GM10248 (cell line): Measurements from ENCODE around the gene TUFM.

Experiments used
- CTCF ChIA-PET: fragments of 300-600 bp; sonication (Branson Sonifier 250); formaldehyde crosslinking; extraction: SDS; loops from one replicate; lab custom pipeline; 2021; ENCODE audit warnings: antibody characterized with exemption; lab: Yijun Ruan, JAX
- POLR2A ChIA-PET: fragments of 350-650 bp; sonication (Branson Sonifier 250); formaldehyde crosslinking; extraction: SDS; loops from one replicate; lab custom pipeline; 2020; ENCODE audit warnings: antibody characterized with exemption; lab: Yijun Ruan, JAX
- DNase-seq: peaks from one replicate; pipeline ENCODE4 v3.0.0; 2012; ENCODE audit errors: extremely low spot score
- TF ChIP-seq, protein P1 (sequence below): IDR thresholded peaks from 2 replicates; pipeline ENCODE4 v1.5.1; 2012; ENCODE audit warnings: mild to moderate bottlenecking, low read depth; ENCODE audit errors: extremely low read depth, missing control alignments, control extremely low read depth

TUFM gene

DNA sequence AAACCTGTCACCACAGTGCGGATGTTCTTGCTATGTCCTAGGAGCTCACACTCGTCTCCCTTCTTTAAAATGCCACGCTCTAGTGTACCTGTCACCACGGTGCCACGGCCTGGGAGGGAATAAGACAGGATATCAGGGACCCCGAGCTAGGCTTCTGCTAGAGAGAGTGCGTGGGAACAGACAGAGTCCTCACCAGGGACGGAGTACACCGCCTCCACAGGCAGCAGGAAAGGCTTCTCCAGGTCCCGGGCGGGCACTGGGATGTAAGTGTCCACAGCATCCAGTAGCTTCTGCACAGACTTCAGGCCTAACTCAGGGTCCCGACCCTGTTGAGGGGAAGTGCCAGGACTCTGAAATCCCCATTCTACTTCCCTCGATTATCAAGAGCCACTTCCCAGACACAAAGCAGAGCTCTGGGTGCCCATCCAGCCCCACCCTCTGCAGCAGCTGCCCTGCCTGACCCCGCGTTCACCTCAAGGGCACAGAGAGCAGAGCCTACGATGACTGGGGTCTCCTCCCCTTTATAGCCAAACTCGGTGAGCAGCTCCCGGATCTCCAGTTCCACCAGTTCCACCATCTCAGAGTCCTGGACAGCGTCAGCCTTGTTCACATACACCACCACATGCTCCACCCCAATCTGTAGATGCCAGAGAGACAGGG is 1.8 kb downstream of the TUFM start:
- ChIA-PET POLR2A (interaction anchor here (0.6 kb wide), 1 partner anchor 827 kb away, joined by 4 read pairs; no protein-coding TSS in a partner anchor), CTCF (interaction anchor here (1.4 to 6.1 kb wide), 4 partner anchors 10 to 102 kb away, joined by 5 to 53 read pairs (median 28); partner anchors contain the start of genes ATXN2L and SH2B1)
- DNase-seq, result no peak
- TF ChIP-seq, protein P1, sequence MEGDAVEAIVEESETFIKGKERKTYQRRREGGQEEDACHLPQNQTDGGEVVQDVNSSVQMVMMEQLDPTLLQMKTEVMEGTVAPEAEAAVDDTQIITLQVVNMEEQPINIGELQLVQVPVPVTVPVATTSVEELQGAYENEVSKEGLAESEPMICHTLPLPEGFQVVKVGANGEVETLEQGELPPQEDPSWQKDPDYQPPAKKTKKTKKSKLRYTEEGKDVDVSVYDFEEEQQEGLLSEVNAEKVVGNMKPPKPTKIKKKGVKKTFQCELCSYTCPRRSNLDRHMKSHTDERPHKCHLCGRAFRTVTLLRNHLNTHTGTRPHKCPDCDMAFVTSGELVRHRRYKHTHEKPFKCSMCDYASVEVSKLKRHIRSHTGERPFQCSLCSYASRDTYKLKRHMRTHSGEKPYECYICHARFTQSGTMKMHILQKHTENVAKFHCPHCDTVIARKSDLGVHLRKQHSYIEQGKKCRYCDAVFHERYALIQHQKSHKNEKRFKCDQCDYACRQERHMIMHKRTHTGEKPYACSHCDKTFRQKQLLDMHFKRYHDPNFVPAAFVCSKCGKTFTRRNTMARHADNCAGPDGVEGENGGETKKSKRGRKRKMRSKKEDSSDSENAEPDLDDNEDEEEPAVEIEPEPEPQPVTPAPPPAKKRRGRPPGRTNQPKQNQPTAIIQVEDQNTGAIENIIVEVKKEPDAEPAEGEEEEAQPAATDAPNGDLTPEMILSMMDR, result no peak

DNA sequence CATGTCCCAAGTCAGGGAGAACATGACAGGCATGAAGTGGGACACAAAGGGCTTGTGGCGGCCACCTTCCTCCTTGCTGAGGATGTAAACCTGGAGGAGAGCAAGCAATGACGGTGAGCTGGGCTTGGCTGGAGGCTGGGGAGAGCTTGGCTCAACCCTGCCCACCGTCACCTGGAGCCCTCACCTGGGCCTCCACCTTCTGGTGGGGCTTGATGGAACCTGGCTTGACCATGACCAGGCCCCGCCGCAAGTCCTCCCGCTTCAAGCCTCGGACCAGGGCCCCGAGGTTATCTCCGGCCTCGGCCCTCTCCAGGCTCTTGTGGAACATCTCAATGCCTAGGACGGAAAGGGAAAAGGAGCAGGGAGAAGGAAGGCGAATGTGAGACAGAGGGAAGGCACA is 2.4 kb downstream of the TUFM start:
- CTCF ChIA-PET, result interaction anchor here (5.6 to 6.1 kb wide), 2 partner anchors 19 to 102 kb away, joined by 48 to 53 read pairs; partner anchors contain the start of gene SH2B1
- POLR2A ChIA-PET, result no interaction called here
- TF ChIP-seq, protein P1, result no peak
- no peak for DNase-seq

DNA sequence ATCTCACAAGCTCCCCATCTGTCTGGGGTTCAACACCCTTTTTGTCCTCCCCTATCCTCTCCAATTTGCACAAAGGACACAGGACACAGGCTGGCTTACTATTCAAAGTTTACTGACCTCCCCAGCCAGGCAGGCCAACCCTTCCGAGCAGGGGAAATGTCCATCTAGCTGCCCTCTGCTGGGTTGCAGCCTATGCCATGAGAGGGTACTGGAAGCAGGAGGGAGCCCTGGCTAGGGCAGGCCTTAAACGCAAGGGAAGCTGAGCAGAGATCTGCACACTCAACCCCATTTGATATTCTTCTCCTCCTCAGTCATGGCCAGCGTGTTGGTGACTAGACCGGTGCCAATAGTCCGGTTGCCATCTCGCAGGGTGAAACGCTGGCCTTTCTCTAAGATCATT is 3.5 kb downstream of the TUFM start:
- ChIA-PET POLR2A (interaction anchor here (0.8 to 1.4 kb wide), 2 partner anchors 19 to 20 kb away, joined by 3 to 4 read pairs; partner anchors contain the start of gene ATXN2L), CTCF (interaction anchor here (1.1 to 6.1 kb wide), 4 partner anchors 14 to 103 kb away, joined by 3 to 53 read pairs (median 4); no protein-coding TSS in a partner anchor)
- TF ChIP-seq, protein P1, result no peak

DNA sequence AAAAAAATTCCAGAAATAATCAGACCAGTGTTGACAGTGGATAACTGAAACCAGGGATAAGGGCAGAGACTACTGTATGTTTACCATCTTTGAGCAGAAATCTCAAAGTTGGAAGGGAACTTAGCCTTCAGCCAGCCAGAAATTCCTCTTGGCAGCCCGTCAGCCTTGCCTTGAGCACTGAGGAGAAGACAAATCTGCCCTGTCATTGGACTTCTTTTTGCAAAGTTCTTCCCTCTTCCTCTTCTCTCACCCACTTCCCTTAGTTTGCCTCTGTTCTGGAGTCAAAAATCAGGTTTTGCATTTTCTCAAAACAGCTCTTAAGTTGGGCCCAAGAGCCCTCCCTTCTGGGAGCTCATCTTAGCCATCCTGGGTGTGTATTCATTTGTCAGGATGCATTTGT is 6.2 kb downstream of the TUFM start:
- ChIA-PET POLR2A (interaction anchor here (0.7 to 1.4 kb wide), 2 partner anchors 9 to 13 kb away, joined by 5 read pairs; no protein-coding TSS in a partner anchor), CTCF (interaction anchor here (2.2 kb wide), 1 partner anchor 17 kb away, joined by 4 read pairs; the partner anchor contains the start of gene ATXN2L)
- TF ChIP-seq, protein P1, result no peak
- DNase-seq, result no peak

More for the DNA sequence above, 3.5 kb downstream of the TUFM start:
- DNase-seq, result no peak

DNA sequence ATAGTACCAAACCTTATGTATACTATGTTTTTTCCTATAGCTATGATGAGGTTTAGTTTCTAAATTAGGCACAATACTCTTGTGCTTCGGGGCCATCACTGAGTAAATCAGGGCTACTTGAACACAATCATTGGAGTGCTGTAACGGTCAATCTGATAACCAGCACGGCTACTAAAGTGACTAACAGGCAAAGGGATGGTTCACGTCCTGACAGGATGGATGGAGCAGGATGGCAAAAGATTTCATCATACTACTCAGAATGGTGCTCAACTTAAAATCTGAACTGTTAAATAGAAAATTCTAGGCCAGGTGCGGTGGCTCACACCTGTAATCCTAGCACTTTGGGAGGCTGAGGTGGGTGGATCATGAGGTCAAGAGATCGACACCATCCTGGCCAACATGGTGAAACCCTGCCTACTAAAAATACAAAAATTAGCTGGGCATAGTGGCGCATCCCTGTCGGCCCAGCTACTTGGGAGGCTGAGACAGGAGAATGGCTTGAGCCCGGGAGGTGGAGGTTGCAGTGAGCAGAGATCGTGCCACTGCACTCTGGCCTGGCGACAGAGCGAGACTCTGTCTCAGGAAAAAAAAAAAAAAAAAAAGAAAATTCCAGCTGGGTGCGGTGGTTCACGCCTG is 7.0 kb downstream of the TUFM start:
- CTCF ChIA-PET, result interaction anchor here (1.1 to 2.2 kb wide), 3 partner anchors 8 to 23 kb away, joined by 3 to 4 read pairs (median 4); partner anchors contain the start of gene ATXN2L
- TF ChIP-seq, protein P1, result no peak
- DNase-seq, result no peak
- POLR2A ChIA-PET, result interaction anchor here (1.2 to 1.4 kb wide), 2 partner anchors 11 to 12 kb away, joined by 5 to 6 read pairs; no protein-coding TSS in a partner anchor

DNA sequence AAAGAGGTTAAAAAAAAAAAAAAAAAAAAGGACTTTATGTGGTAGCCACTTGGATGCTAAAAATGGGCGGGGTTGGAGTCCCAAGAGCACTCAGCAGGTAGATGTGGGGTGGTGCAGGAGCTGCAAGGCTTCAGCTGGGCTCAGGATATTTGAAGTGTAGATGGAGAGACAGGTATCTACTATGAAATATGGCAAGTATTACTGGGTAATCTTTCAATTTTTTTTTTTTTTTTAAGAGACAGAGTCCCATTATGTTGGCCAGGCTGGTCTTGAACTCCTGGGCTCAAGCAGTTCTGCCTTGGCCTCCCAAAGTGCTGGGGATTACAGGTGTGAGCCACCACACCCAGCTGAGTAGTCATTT is 7.6 kb downstream of the TUFM start:
- ChIA-PET CTCF (interaction anchor here (1.1 to 2.2 kb wide), 3 partner anchors 9 to 24 kb away, joined by 3 to 4 read pairs (median 4); partner anchors contain the start of gene ATXN2L), POLR2A (interaction anchor here (1.2 to 1.4 kb wide), 2 partner anchors 10 to 11 kb away, joined by 5 to 6 read pairs; no protein-coding TSS in a partner anchor)
- no peak for DNase-seq
- TF ChIP-seq, protein P1, result no peak
